ENCODE data around the gene IL1R2.

- TF ChIP-seq CTCF (conservative IDR thresholded peaks at IDR 0.05 in 1 of 2, IDR thresholded peaks at IDR 0.05 in 1 of 2; ENCODE audit: low read depth in 1 of 2, low read length in 2 of 2): no peak
- no peak for TF ChIP-seq EZH2 (IDR thresholded peaks at IDR 0.05; ENCODE audit: low read length, missing control alignments)
Measured at GRCh38 chr2:102058293-102058833, 66.6 kb downstream of the IL1R2 start.
